ENCODE measurements around the gene VNN1.
A peak's percentile ranks its signal among the peaks of the same experiment; 100 is the strongest.
"Not testable (repeated sequence)": the region's sequence is repeated elsewhere in the genome, so short reads cannot be mapped to it uniquely, and the experiment has no call there.

The VNN1 gene

GRCh38 chr6:132669690-132670291 lies 44.1 kb downstream of the VNN1 start:
- DNase-seq: peak; percentile 12

- no peak for DNase-seq
Observed at GRCh38 chr6:132666118-132666517, 47.7 kb downstream of the VNN1 start.

GRCh38 chr6:132664309-132665034 lies 49.4 kb downstream of the VNN1 start:
- DNase-seq: no peak

GRCh38 chr6:132663661-132664060 lies 50.2 kb downstream of the VNN1 start:
- no peak for DNase-seq

- no peak for DNase-seq
Observed at GRCh38 chr6:132661906-132662305, 51.9 kb downstream of the VNN1 start.

- DNase-seq: no peak
Observed at GRCh38 chr6:132659082-132659481, 54.8 kb downstream of the VNN1 start, which contains the start of gene TAAR1. Gene TAAR1, minus strand, starts transcription at chr6:132659182. Its CDS starts 13,179 bp downstream, at chr6:132646003.

GRCh38 chr6:132651062-132651461 lies 62.8 kb downstream of the VNN1 start:
- DNase-seq: no peak

GRCh38 chr6:132650429-132650828 lies 63.4 kb downstream of the VNN1 start:
- DNase-seq: no peak

- no peak for DNase-seq
Observed at GRCh38 chr6:132648828-132649227, 65.0 kb downstream of the VNN1 start.

GRCh38 chr6:132648356-132648755 lies 65.5 kb downstream of the VNN1 start:
- peak; percentile 18 for DNase-seq

- DNase-seq: no peak
Observed at GRCh38 chr6:132643547-132643946, 70.3 kb downstream of the VNN1 start.

GRCh38 chr6:132637135-132637534 lies 76.7 kb downstream of the VNN1 start:
- not testable (repeated sequence) for DNase-seq

- not testable (repeated sequence) for DNase-seq
Observed at GRCh38 chr6:132635906-132636305, 77.9 kb downstream of the VNN1 start.

- not testable (repeated sequence) for DNase-seq
Observed at GRCh38 chr6:132635288-132635687, 78.6 kb downstream of the VNN1 start.

GRCh38 chr6:132634796-132635195 lies 79.1 kb downstream of the VNN1 start:
- DNase-seq: no peak

- no peak for DNase-seq
Observed at GRCh38 chr6:132633362-132633761, 80.5 kb downstream of the VNN1 start.

Measured in fibroblast of skin of back (primary cell).